Suprapubic skin (tissue), 3 donors: ENCODE measurements around the gene UCN2.

ENCODE experiments used
- POLR2AphosphoS5 ChIP-seq, 3 donors: sonication (generic); formaldehyde crosslinking; IDR thresholded peaks; one replicate each; pipeline ENCODE4 v1.6.1; 2017; ENCODE audit warnings: antibody characterized with exemption in 3 of 3
- TF ChIP-seq, protein P1 (sequence below), 2 donors: fragments of 200-600 bp in 1 of 2; fragments of 450-650 bp in 1 of 2; sonication (generic) in 1 of 2; IDR thresholded peaks; one replicate each; pipeline ENCODE4 v1.5.1; 2016 to 2019; ENCODE audit warnings: antibody characterized with exemption in 2 of 2, mild to moderate bottlenecking in 1 of 2, moderate library complexity in 1 of 2

DNA sequence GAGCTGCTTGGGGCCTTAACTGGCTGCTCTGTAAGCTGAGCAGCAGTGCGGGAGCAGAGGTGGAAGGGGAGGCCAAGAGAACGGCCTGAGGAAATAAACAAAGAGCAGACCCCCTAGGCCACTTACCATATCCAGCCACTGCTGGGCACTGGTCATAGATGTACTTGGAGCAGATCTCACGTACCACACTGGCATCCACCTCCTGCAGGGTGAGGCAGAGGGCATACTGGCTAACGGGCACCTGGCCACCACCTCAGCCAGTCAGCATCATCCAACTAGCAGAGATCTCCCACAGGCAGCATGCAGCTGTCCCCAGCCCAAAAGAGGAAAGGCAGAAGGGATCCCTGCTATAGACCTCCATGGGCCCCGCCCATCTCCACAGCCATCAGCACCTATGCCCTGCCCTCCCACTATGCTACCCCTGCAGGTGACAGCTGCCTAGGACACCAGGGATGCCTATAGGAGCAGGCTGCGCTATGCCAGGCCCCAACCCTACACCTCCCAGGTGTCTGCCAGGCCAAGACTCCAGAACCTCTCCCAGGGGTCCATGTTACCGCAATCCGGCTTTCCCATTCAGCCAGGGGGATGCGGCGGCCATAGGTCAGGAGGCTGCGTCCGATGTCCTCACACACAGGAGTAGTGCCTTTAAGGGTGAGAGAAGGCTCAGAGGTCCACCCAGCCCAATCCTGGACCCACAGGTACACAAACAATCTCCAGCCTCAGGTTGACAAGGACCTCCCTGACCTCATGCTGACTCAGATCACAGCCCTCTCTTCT is 36.1 kb upstream of the UCN2 start:
- TF ChIP-seq POLR2AphosphoS5 (IDR thresholded peaks at IDR 0.05), result no peak
- TF ChIP-seq, protein P1, sequence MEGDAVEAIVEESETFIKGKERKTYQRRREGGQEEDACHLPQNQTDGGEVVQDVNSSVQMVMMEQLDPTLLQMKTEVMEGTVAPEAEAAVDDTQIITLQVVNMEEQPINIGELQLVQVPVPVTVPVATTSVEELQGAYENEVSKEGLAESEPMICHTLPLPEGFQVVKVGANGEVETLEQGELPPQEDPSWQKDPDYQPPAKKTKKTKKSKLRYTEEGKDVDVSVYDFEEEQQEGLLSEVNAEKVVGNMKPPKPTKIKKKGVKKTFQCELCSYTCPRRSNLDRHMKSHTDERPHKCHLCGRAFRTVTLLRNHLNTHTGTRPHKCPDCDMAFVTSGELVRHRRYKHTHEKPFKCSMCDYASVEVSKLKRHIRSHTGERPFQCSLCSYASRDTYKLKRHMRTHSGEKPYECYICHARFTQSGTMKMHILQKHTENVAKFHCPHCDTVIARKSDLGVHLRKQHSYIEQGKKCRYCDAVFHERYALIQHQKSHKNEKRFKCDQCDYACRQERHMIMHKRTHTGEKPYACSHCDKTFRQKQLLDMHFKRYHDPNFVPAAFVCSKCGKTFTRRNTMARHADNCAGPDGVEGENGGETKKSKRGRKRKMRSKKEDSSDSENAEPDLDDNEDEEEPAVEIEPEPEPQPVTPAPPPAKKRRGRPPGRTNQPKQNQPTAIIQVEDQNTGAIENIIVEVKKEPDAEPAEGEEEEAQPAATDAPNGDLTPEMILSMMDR (IDR thresholded peaks at IDR 0.05), result no peak
